H9 (cell line): ENCODE data around the gene CAMTA1. TPM values are rescaled to one million over a fixed set of nuclear protein-coding genes. Genes with fewer than 3 reads are reported as not detected.

Experiments
- DNase-seq: peaks from one replicate; pipeline ENCODE4 v3.0.0-alpha.2; 2017
- H2AFZ ChIP-seq: one replicate; pipeline ENCODE4 v1.6.1; 2013; ENCODE audit warnings: mild to moderate bottlenecking, low read length, control low read depth, moderate library complexity
- H2AK5ac ChIP-seq: 2 replicates; pipeline ENCODE4 v1.6.1; 2013; ENCODE audit warnings: low read length, control low read depth, mixed read lengths; ENCODE audit not compliant: insufficient read length
- H2BK120ac ChIP-seq: one replicate; pipeline ENCODE4 v1.6.1; 2013; ENCODE audit warnings: low read depth, mild to moderate bottlenecking, low read length, control low read depth, inconsistent platforms; ENCODE audit not compliant: poor library complexity, severe bottlenecking
- H2BK12ac ChIP-seq: 2 replicates; pipeline ENCODE4 v1.6.1; 2013; ENCODE audit warnings: low read length, control low read depth, mixed read lengths, low read depth; ENCODE audit not compliant: insufficient read length
- H2BK15ac ChIP-seq: 2 replicates; pipeline ENCODE4 v1.6.1; 2013; ENCODE audit warnings: low read depth, low read length, control low read depth
- H2BK20ac ChIP-seq: one replicate; pipeline ENCODE4 v1.6.1; 2013; ENCODE audit warnings: low read depth, mild to moderate bottlenecking, low read length, control low read depth, inconsistent platforms; ENCODE audit not compliant: poor library complexity, severe bottlenecking
- H2BK5ac ChIP-seq: 2 replicates; pipeline ENCODE4 v1.6.1; 2013; ENCODE audit warnings: low read length, control low read depth, mixed read lengths; ENCODE audit not compliant: insufficient read length
- H3K14ac ChIP-seq: 2 replicates; pipeline ENCODE4 v1.6.1; 2013; ENCODE audit warnings: low read length, control low read depth; ENCODE audit not compliant: insufficient read depth
- H3K18ac ChIP-seq: 2 replicates; pipeline ENCODE4 v1.6.1; 2013; ENCODE audit warnings: low read depth, mild to moderate bottlenecking, mixed read lengths, low read length, control low read depth; ENCODE audit not compliant: insufficient read length
- H3K23ac ChIP-seq: 2 replicates; pipeline ENCODE4 v1.6.1; 2013; ENCODE audit warnings: low read length, control low read depth, mixed read lengths, low read depth; ENCODE audit not compliant: insufficient read length
- H3K23me2 ChIP-seq: 2 replicates; pipeline ENCODE4 v1.6.1; 2013; ENCODE audit warnings: low read depth, mild to moderate bottlenecking, mixed read lengths, low read length, control low read depth; ENCODE audit not compliant: insufficient read length, poor library complexity, severe bottlenecking
- H3K27ac ChIP-seq: 2 replicates; pipeline ENCODE4 v1.5.1; 2013; ENCODE audit warnings: low read length, control low read depth, mixed read lengths, low read depth; ENCODE audit not compliant: insufficient read length
- H3K27me3 ChIP-seq: 2 replicates; pipeline ENCODE4 v1.6.1; 2013; ENCODE audit warnings: low read length, control low read depth, inconsistent platforms; ENCODE audit not compliant: insufficient read depth
- H3K4ac ChIP-seq: 2 replicates; pipeline ENCODE4 v1.6.1; 2013; ENCODE audit warnings: low read depth, mild to moderate bottlenecking, control low read depth, inconsistent platforms, low read length, moderate library complexity
- H3K4me1 ChIP-seq: 2 replicates; pipeline ENCODE4 v1.6.1; 2013; ENCODE audit warnings: low read length, control low read depth, inconsistent platforms; ENCODE audit not compliant: insufficient read depth
- H3K4me2 ChIP-seq: 2 replicates; pipeline ENCODE4 v1.6.1; 2013; ENCODE audit warnings: low read length, control low read depth, mixed read lengths; ENCODE audit not compliant: insufficient read length, insufficient read depth
- H3K56ac ChIP-seq: 2 replicates; pipeline ENCODE4 v1.6.1; 2013; ENCODE audit warnings: low read depth, mild to moderate bottlenecking, mixed read lengths, low read length, control low read depth; ENCODE audit not compliant: insufficient read length
- H3K79me1 ChIP-seq: 2 replicates; pipeline ENCODE4 v1.6.1; 2013; ENCODE audit warnings: low read depth, mild to moderate bottlenecking, moderate library complexity, low read length, control low read depth, inconsistent platforms; ENCODE audit not compliant: insufficient read depth, poor library complexity, severe bottlenecking
- H3K79me2 ChIP-seq: 2 replicates; pipeline ENCODE4 v1.6.1; 2013; ENCODE audit warnings: low read length, control low read depth, inconsistent platforms; ENCODE audit not compliant: insufficient read depth
- H3K9ac ChIP-seq: 2 replicates; pipeline ENCODE4 v1.6.1; 2013; ENCODE audit warnings: low read length, control low read depth, mixed read lengths; ENCODE audit not compliant: insufficient read length; ENCODE audit errors: extremely low read depth
- H3K9me3 ChIP-seq: one replicate; pipeline ENCODE4 v1.6.1; 2013; ENCODE audit warnings: low read depth, low read length, inconsistent platforms; ENCODE audit not compliant: control insufficient read depth
- H3T11ph ChIP-seq: one replicate; pipeline ENCODE4 v1.6.1; 2013; ENCODE audit warnings: mild to moderate bottlenecking, low read length, control low read depth, inconsistent platforms
- H4K20me1 ChIP-seq: one replicate; pipeline ENCODE4 v1.6.1; 2013; ENCODE audit not compliant: control insufficient read depth, insufficient read length, insufficient read depth
- H4K5ac ChIP-seq: 2 replicates; pipeline ENCODE4 v1.6.1; 2013; ENCODE audit warnings: low read depth, mild to moderate bottlenecking, mixed read lengths, low read length, control low read depth; ENCODE audit not compliant: insufficient read length
- H4K8ac ChIP-seq: replicated peaks from 2 replicates; pipeline ENCODE4 v1.6.1; 2013; ENCODE audit warnings: low read length, control low read depth, mixed read lengths, low read depth; ENCODE audit not compliant: insufficient read length
- H4K91ac ChIP-seq: 2 replicates; pipeline ENCODE4 v1.6.1; 2013; ENCODE audit warnings: low read depth, mild to moderate bottlenecking, moderate library complexity, mixed read lengths, low read length, control low read depth; ENCODE audit not compliant: insufficient read length
- H3K27ac Mint-ChIP-seq, 3 experiments: 2 replicates in 2 of 3; 3 replicates in 1 of 3; pipeline ENCODE4 v1.8.0; 2020 to 2021; ENCODE audit warnings: mixed read lengths in 3 of 3, mild to moderate bottlenecking in 1 of 3, moderate library complexity in 1 of 3
- H3K27me3 Mint-ChIP-seq: 2 replicates; pipeline ENCODE4 v1.8.0; 2021; ENCODE audit warnings: low read depth, mild to moderate bottlenecking, moderate library complexity, mixed read lengths
- H3K36me3 Mint-ChIP-seq, 3 experiments: 2 replicates in 2 of 3; 3 replicates in 1 of 3; pipeline ENCODE4 v1.8.0; 2020 to 2021; ENCODE audit warnings: low read depth in 3 of 3, mixed read lengths in 3 of 3; ENCODE audit not compliant: insufficient read depth in 1 of 3
- H3K4me1 Mint-ChIP-seq, 2 experiments: 2 replicates each; pipeline ENCODE4 v1.8.0; 2020; ENCODE audit warnings: mixed read lengths in 2 of 2
- H3K4me3 Mint-ChIP-seq, 2 experiments: 2 replicates in 1 of 2; 3 replicates in 1 of 2; pipeline ENCODE4 v1.8.0; 2020 to 2021; ENCODE audit warnings: mild to moderate bottlenecking in 2 of 2, mixed read lengths in 2 of 2, moderate library complexity in 1 of 2
- H3K9me3 Mint-ChIP-seq, 2 experiments: 2 replicates in 1 of 2; 3 replicates in 1 of 2; pipeline ENCODE4 v1.8.0; 2020; ENCODE audit warnings: mild to moderate bottlenecking in 2 of 2, mixed read lengths in 2 of 2, moderate library complexity in 1 of 2
- CTCF ChIP-seq: fragments of 200-600 bp; sonication (generic); conservative IDR thresholded peaks from 3 replicates; pipeline ENCODE4 v1.8.0; 2021; ENCODE audit warnings: antibody characterized with exemption, mild to moderate bottlenecking
- WGBS: extraction: QIAGEN DNeasy Blood & Tissue Kit; methylation state at CpG from one replicate; pipeline ENCODE4 v1.1.7; 2013; ENCODE audit warnings: missing lambda C conversion rate, low lambda C conversion rate, mixed read lengths; ENCODE audit not compliant: insufficient read length; ENCODE audit errors: extremely low coverage; 5-methylcytosine and 5-hydroxymethylcytosine counted together
- total RNA-seq: library from RNA; stranded (reverse); gene quantifications from 2 replicates; pipeline ENCODE4 v1.2.1, GENCODE V29; 2021

The CAMTA1 gene
- total RNA-seq, 1 experiment from 2014 or later: 115 TPM

DNA sequence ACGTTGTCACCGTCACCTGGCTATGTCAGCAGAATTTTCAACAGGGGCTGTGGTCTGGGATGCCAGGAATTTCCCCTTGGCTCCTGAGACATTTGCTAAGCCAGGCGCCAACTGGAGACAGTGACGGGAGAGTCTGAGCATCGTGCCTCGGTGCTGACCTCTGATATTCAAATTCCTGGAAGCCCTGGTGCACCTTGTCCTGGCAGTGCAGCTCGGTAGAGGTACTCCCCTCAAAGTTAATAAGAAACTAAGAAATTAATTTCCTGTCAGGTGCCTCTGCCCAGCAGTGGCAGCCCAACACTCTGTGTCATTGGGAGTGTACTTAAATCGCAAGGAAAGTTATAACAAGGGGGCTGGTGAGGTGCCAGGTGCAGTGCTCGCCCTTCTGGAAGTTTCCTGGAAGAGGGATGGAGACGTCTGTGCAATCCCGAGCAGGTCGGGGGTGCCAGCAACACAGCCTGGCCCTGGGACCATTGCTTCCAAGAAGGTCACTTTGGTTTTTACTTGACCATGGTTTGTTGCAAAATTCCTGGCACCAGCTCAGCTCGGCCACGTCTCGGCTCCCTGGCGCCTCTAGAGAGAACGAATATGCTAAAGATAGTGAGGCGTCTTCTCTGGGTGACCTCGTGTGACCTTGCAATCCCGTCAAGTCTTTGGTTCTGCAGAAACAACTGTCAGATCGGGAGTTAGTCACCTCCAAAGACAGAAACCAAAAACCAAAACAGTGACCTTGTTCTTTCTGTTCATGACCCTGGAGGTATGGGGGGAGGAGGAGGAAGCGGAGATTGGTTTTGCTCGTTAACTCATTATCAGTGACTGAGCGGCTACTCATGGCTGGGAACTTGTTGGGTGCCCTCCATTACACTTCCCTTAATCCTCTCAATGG is 836.3 kb downstream of the CAMTA1 start:
- H3K4me3 Mint-ChIP-seq: no peak overlapping the region
- no peak overlapping the region for H2BK120ac ChIP-seq
- WGBS: no CpG with 5 or more reads among the region's 24 CpGs
- H3K36me3 Mint-ChIP-seq: no peaks in the 10 kb centered on the region
- H4K91ac ChIP-seq: no peak overlapping the region
- no peak overlapping the region for H2BK20ac ChIP-seq
- H3K27me3 Mint-ChIP-seq: peaks cover 3% of the 10 kb centered on the region
- no peak overlapping the region for H3K56ac ChIP-seq
- no peaks in the 10 kb centered on the region for H3K79me2 ChIP-seq
- no peak overlapping the region for H4K8ac ChIP-seq
- H3K23me2 ChIP-seq: no peaks in the 10 kb centered on the region
- H3K27ac ChIP-seq: no peak overlapping the region
- H3K27me3 ChIP-seq: no peaks in the 10 kb centered on the region
- no peaks in the 10 kb centered on the region for H3K79me1 ChIP-seq
- H4K20me1 ChIP-seq: peaks cover 2% of the 10 kb centered on the region
- no peak overlapping the region for H3K4me2 ChIP-seq
- H2AK5ac ChIP-seq: no peak overlapping the region
- H3K27ac Mint-ChIP-seq: no peak overlapping the region; a peak in 1 of 7 replicates
- no peaks in the 10 kb centered on the region for H3K4me1 ChIP-seq
- no peak overlapping the region for H2AFZ ChIP-seq
- no peaks in the 10 kb centered on the region for H3K9me3 Mint-ChIP-seq
- H3K9me3 ChIP-seq: no peaks in the 10 kb centered on the region
- TF ChIP-seq CTCF: no peak
- H3K18ac ChIP-seq: no peak overlapping the region
- H4K5ac ChIP-seq: no peak overlapping the region
- H3K4ac ChIP-seq: no peak overlapping the region
- no peak overlapping the region for H3K14ac ChIP-seq
- no peak overlapping the region for H3K9ac ChIP-seq
- no peak for DNase-seq
- H2BK15ac ChIP-seq: no peak overlapping the region
- no peak overlapping the region for H3K23ac ChIP-seq
- no peak overlapping the region for H3T11ph ChIP-seq
- H2BK5ac ChIP-seq: no peak overlapping the region
- peaks cover 6 to 8% of the 10 kb centered on the region in 2 experiments for H3K4me1 Mint-ChIP-seq
- no peak overlapping the region for H2BK12ac ChIP-seq
